Activated naive CD4-positive, alpha-beta T cell (primary cell): Measurements from ENCODE around the gene ZNF831.

ENCODE experiments used
- DNase-seq, 4 experiments: peaks; one replicate each; lab custom pipeline; 2025; lab: John Stamatoyannopoulos, UW

Gene ZNF831

DNA sequence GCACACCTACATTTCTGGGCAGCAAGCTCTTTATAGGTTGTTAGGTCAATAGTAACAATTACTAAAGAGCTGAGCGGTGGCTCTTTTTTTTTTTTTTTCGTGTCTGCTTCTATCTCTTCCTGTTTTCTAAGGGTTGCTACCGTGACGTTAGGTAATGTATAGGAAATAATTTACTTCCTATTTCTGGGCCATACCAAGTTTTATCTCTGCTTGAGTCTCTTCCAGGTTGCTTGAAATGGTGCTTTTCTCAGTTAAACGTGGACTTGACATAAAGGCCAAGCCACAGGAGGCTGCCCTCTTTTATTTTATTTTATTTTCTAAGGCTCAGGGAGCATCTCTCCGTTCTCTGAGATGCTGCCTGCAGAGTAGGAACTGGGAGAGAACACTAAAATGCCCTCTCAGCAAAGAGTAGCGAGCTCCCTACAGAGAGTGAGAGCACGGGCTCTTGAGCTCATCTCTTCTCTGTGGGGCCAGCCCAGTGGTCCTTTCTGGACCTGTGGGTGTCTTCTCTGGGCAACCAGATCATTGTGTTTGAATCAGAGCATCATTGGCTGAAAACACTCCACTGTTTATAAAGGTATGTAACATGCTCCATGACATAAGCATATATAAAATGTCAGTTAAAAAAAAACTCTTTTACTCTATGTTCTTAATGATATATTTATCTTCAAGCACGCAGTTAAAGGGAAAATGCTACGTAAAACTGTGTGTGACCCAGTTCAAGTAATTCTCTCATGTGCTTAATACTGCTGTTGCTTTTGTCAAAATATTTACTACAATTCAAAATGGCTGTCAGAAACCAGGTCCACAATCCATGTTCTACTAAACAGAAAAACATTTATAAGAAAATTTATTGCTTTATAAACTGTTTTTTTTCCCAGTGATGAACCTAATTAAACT is at the start of gene ZNF831:
ZNF831 (plus strand) TSS at position 191 of the 900 bp plus-strand sequence. CDS start 27,199 bp downstream, outside the sequence.
- no peak for DNase-seq

DNA sequence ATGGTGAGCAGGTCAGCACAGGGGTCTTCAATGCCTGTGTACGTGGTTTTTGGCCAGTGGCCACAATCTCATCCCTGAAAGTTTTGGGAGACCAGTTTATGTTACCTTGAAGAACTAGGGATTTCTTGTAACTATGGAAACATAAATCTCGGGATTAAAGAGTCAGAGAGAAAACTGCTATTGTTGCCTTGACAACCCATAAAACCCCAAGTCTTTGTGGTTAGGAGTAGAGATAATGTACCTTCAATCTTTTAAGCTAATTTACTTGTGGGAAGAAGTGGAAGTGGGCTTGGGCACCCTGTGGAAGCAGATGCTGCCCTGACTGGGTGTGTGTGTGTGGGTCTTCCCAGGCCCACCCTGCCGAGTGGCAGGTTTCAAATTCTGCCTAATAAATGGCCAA is 46.1 kb upstream of the ZNF831 start:
- DNase-seq, result no peak

GRCh38 chr20:59118855-59119254 is 44.8 kb upstream of the ZNF831 start:
- no peak for DNase-seq

DNA sequence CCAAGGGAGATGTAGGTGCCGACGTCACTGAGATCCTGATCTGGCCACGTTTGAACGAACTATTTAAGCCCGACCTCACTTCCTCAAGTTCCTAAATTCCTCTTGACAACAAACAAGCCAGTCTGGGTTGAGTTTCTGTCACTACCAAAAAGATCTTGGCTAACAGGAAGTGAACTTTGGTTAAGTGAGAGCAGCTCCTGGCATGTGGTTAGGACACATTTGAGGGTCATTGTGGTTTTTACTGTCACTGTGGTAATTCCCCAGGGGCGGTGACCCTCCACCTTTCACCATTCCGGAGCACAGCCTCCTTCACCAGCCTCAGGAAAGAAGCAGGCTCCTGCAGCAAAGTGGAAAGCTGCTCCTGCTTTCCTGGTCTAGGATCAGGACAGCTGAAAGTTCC is 43.1 kb upstream of the ZNF831 start:
- DNase-seq, result no peak

GRCh38 chr20:59120919-59121318 is 42.7 kb upstream of the ZNF831 start:
- DNase-seq, result no peak

- no peak for DNase-seq
Observed at GRCh38 chr20:59121714-59122565, 41.7 kb upstream of the ZNF831 start.

GRCh38 chr20:59122566-59122919 is 41.1 kb upstream of the ZNF831 start:
- DNase-seq, result no peak

DNA sequence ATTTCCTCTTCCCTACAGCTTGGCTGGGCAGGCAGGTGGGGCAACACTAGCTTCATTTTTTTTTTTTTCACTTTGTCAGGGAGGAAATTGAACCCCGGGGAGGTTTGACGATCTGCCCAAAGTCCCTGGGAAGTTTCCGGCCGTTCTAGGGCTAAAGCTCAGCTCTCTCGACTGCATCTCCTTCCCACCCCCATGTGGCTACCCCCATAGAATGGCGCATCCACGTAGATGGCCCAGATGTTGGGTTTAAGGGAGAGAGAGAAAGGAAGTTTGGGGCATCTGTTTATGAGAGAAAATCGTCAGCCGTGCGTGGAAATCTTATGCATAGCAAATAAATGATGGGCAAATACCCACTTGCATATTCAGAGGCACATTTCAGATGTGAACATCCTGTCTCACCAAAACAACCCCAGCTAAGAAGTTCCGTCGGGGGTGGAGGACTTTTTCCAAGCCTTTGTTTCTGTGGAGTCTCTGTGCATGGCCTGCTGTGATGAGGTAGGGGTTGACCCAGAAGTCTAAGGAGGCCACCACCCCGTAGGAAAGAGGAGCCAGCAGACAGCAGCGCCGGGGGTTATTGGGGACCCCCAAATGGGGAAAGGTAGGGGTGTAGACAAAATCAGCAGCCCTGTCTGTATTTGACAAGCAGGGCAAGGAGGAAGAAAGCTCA is 40.5 kb upstream of the ZNF831 start:
- DNase-seq, result no peak

DNA sequence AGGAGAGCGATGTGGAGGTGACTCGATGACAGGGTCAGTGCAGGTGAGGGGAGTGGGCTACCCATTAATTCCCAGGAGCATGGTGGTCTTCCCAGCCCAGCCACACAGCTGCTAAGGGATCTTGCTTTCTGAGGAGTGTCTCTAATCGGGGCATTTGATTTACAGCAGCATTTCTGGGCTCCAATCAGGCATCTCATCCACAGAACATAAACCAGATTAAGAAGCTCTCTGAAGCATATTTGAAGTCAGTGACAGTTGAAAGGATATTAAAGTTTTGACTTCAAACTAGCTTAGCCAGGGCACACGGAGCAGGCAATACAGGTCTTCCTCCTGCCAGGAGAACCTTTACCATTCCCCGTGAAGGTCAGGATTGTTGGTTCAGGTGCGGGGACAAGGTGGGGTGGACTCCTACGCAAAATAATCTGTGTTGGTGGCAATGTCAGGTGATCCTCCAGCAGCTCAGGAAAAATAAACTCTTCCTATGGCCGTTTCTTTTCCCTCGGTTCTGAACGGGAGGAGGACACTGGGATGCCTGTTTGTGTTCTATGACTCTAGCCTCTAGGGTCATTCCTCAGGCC is 39.9 kb upstream of the ZNF831 start:
- no peak for DNase-seq

DNA sequence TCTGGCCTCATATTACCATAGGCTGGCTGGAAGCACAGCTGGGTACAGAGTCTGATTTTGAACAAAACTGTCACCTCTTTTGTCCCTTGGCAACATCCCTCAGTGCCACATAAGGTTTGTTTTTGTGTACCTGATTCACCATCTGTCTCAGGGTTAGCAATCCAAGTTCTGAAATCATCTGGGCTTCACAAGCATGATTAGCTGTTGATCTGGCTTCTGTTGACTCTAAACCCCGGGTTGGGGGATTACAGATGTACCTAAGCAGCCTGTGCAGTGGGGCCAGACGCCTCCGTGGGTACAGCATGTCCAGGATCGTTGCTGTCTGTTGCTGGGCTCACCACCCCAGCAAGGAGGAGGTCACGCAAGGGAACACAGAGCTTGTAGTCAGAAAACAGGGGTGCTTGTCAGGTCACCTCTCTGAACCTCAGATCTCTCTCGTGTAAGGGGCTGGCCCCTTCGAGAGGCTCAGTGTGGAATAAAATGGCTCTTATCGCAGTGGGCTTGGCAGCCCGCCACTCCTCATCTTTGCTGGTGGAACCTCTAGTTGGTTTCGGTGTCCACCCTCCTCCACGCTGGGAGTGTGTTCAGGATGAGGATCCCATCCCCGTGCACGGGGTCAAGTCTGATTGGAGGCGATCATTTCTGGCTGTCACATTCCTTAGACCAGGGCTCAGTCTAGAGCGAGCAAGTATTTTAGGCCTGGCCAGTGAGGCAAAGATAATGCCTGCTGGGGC is 39.2 kb upstream of the ZNF831 start:
- no peak for DNase-seq

DNA sequence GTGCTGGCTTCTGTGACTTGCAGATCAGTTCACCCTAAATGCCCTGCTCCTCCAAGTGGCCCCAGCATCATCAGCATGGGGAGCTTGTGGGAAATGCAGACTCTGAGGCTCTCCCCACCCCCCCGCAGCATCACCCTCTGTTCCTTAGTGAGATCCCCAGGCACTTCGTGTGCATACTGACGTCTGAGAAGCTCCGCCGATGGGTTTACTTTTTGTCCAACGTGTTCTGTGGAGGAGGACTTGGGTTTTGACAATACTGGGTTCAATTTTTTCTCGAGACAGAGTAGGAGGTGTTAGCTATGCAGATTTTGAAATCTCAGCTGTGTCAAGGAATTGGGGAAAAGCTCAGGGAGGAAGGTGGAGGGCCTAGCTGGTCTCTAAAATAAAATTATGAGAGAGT is 38.3 kb upstream of the ZNF831 start:
- no peak for DNase-seq

- DNase-seq, result no peak
Observed at GRCh38 chr20:59125836-59126235, 37.8 kb upstream of the ZNF831 start.

DNA sequence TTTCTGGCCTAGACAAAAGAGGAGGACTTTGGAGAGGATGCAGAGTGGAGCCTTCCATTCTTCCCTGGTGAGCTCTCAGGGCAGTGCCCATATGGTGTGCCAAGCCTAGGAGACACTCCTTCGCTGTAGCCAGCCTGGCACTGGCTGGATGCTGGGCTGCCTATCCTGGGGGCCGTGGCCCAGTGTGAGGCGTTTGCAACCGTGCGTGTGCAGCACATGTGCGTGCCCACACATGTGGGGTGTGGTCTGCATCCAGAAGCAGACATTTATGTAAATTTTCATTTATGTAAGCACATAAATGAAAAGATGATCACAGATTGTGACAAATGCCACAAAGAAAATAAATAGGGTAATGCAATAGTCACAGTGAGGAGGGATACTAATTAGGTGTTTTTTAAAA is 35.8 kb upstream of the ZNF831 start:
- DNase-seq, result no peak

DNA sequence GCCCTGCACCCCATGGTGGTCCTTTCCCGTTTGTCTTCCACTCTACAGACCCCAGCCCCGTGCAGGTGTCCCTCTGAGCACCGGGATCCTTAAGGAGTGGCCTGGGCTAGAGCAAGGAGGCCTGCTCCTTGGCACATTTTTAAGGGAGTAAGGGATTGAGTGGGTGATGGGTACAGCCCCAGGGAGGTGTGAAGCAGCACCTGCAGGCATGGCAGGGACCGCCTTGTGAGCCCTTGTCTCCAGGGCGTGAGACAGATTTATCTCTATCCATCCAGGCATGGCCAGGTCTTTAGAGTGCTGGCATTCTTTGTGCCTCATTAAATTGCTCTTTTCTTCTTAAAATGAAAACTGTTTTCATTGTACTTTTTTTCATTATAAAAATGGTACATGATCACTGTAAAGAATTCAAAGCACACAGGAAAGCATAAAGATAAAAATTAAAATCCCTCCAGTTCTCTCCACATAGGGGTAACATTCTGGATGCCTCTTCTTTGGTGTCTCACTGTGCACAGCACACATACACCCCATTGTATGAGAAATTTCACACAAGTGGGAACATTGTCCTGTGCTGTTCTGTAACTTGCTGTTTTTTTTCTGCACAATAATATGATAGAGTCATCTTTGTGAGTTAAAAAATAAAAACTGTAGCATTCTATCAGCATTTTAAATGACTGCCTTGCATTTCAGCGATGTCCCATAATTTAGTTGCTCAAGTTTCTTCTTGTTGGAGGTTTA is 31.9 kb upstream of the ZNF831 start:
- no peak for DNase-seq

DNA sequence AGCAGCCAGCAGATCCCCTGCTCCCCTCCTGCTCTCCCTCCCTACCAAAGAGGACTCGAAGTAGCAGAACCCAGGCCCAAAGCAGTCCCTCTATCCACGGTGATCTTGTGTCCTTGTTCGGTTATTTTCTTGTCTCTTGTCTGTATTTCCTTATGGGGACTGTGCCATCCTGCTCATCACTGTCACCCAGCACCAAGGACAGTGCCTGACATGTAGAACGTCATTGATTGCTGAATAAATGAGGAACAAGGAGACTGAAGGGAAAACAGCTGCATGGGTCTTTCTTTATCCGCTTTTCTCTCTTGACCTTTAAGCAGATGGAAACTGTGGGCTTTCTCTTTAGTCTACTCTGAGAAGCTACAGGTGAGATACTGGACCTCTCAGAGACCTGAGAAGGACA is 29.4 kb upstream of the ZNF831 start:
- DNase-seq, result no peak

GRCh38 chr20:59135093-59135492 is 28.5 kb upstream of the ZNF831 start:
- no peak for DNase-seq

DNA sequence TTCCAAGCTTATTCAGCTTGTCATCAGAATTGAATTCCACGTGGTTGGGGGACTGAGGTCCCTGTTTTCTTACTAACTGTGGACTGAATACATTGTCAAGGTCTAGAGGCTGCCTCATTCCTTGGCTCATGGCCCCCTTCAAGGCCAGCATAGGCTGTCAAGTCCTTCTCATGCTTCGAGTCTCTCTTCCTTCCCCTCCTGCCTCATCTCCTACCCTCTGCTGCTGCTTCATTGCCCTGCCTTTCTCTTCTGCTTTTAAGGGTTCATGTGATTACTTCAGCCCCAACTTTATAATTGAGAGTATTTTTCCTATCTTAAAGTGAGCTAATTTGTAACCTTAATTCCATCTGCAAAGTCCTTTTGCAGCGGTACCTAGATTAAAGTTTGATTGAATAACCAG is 27.6 kb upstream of the ZNF831 start:
- no peak for DNase-seq

DNA sequence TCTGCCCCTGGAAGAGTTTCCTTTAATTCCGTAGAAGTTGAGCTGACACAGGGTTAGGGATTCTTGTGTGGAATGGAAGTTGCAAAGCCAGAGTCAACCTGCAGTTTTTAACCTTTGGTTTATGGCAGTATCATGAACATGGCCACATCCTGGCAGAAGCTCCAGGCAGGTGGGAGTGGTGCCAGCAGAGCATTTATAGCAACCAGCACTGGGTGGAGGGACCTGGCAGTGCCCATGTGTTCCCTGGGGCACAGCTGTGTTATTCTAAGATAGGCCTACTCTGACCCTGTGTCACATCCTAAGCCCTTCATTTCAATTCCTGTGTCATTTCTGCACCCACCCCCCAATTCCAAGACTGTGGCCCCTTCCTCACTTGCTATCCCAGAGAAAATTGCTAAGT is 26.1 kb upstream of the ZNF831 start:
- DNase-seq, result no peak

DNA sequence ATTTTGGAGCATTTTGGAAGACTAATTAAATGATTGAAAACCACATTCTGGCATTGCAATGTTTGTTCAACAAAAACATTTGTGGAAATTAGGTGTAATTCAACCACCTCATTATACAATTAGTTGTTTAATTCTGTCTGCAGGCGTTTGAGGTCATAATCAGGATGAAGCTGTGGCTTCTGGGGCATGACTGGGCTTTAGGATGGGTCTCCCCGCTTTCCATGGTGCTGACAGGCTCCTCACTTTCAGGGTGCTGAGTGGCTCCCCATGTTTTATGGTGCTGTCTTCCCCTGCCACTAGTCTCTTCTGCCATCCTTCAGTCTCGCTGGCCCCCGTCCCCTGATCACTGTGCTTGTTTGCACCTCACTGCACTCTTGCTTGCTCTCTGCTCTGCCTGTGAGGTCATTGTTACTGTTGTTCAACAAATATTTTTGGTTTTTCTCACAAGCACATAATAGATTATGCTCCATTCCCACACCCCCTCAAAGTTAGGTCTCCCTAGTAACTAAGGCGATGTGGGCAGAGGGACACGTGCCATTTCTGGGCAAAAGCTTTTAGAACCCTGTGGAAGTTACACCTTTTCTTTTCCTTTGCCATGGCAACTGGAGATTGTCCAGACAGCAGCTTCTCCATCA is 25.4 kb upstream of the ZNF831 start:
- no peak for DNase-seq

DNA sequence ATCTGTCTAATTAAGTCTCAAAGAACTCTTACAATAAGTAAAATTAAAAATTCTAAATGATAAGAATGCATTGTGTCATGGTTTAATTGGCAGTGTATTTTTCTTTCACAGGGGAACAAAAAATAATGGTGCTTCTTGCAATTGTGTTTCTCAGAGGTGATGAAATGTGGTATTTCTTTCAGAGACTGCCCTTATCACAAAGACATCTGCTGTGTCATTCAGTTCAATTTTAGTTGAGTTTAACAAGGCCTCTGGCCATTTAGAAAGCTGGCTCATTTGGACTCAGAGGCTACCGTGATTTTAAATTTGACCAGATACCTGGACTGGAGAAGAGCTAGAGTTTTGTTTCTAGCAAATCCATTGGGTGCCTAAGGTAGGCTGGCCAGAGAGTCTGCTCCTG is 23.6 kb upstream of the ZNF831 start:
- DNase-seq, result no peak
